Epithelial cell of proximal tubule (primary cell): ENCODE results near the gene SCFD2. TPM values are rescaled to one million over a fixed set of nuclear protein-coding genes. Genes with fewer than 3 reads are reported as not detected.

Experiments
- DNase-seq: peaks from one replicate; pipeline ENCODE4 v3.0.0-alpha.2; 2011; ENCODE audit warnings: low read depth
- H3K4me3 ChIP-seq: 2 replicates; pipeline ENCODE4 v1.5.1; 2011; ENCODE audit warnings: low read depth, mild to moderate bottlenecking, low read length
- CTCF ChIP-seq: conservative IDR thresholded peaks from 2 replicates; pipeline ENCODE4 v1.5.1; 2012; ENCODE audit warnings: low read depth, mild to moderate bottlenecking, low read length
- total RNA-seq: library from RNA; depleted of rRNA; stranded (reverse); fragments of >200 nt; gene quantifications from 2 replicates; pipeline ENCODE4 v1.2.3, GENCODE V29; 2015

The SCFD2 gene
- total RNA-seq, 1 donor from 2014 or later = 8.9 TPM

- no peak for DNase-seq
- H3K4me3 ChIP-seq = no peak overlapping the region
- TF ChIP-seq CTCF = no peak
Observed at GRCh38 chr4:53194727-53195126, 171.1 kb downstream of the SCFD2 start.

GRCh38 chr4:53193111-53193510 lies 172.8 kb downstream of the SCFD2 start:
- DNase-seq = no peak
- no peak for TF ChIP-seq CTCF
- no peak overlapping the region for H3K4me3 ChIP-seq

GRCh38 chr4:53192496-53192895 lies 173.4 kb downstream of the SCFD2 start:
- DNase-seq = no peak
- no peak for TF ChIP-seq CTCF

GRCh38 chr4:53191997-53192396 lies 173.9 kb downstream of the SCFD2 start:
- no peak for DNase-seq
- no peak for TF ChIP-seq CTCF

More at GRCh38 chr4:53192496-53192895, 173.4 kb downstream of the SCFD2 start:
- H3K4me3 ChIP-seq = no peak overlapping the region

GRCh38 chr4:53189011-53189410 lies 176.8 kb downstream of the SCFD2 start:
- no peak overlapping the region for H3K4me3 ChIP-seq
- TF ChIP-seq CTCF = no peak
- no peak for DNase-seq

More at GRCh38 chr4:53191997-53192396, 173.9 kb downstream of the SCFD2 start:
- no peak overlapping the region for H3K4me3 ChIP-seq

GRCh38 chr4:53186714-53187358 lies 179.0 kb downstream of the SCFD2 start:
- no peak for DNase-seq
- no peak overlapping the region for H3K4me3 ChIP-seq
- no peak for TF ChIP-seq CTCF
